NCI-H2196 (cell line): ENCODE results near the gene ELK1.

Source experiments
- DNase-seq: peaks from one replicate; lab custom pipeline; 2025; ENCODE audit not compliant: unreplicated experiment; lab: John Stamatoyannopoulos, UW

ELK1 gene

GRCh38 chrX:47645530-47645929 is 4.8 kb downstream of the ELK1 start:
- DNase-seq, result no peak

DNA sequence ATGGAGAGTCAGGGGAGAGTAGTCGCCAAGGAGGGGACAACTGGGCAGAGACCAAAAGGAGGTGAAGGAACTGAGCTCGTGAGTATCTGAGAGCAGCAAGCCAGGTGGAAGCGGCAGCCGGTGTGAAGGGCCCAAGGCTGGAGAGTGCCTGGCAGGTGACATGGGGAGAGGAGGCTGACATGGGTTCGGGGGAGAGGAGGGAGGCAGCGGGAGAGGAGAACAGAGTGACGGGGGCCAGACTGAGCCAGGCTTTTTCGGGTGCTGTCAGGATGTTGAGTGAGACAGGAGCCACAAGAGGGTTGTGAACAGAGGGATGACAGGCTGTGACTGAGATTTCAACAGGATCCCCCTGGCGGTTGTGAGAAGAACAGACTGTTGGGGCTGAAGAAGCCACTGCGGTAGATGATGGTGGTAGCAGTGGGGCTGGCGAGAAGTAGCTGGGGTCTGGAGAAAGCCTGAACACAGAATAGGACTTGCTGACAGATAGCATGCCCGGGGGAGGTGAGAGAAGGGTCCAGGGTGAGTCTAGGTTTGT is 5.7 kb downstream of the ELK1 start:
- DNase-seq, result no peak

- peak; percentile 2 for DNase-seq
These were observed 6.4 kb downstream of the ELK1 start for GRCh38 chrX:47643926-47644325.

GRCh38 chrX:47638816-47639215 is 11.5 kb downstream of the ELK1 start:
- no peak for DNase-seq

GRCh38 chrX:47637546-47638195 is 12.7 kb downstream of the ELK1 start:
- no peak for DNase-seq

- DNase-seq, result no peak
These were observed 15.3 kb downstream of the ELK1 start for GRCh38 chrX:47634871-47635575.

- no peak for DNase-seq
These were observed 16.4 kb downstream of the ELK1 start for GRCh38 chrX:47633689-47634590.

GRCh38 chrX:47632666-47633065 is 17.7 kb downstream of the ELK1 start:
- no peak for DNase-seq

DNA sequence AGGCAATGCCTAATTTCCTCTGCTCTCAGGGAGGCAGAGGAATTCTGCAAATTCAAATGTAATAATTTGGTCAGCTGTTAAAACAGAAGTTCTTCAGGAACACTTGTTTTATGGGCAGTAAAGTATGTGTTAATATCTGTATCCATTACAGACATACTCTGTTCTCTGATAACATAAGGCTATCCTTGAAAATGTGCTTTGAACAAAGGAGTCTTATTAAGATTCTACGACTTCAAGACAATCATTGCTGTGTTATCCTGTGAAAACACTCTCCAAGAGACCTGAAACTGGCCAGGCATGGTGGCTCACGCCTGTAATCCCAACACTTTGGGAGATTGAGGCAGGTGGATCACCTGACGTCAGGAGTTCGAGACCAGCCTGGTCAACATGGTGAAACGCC is 18.7 kb downstream of the ELK1 start:
- DNase-seq, result no peak

- no peak for DNase-seq
These were observed 20.8 kb downstream of the ELK1 start, which contains the start of gene CFP for GRCh38 chrX:47629419-47630200. CFP (minus strand) TSS chrX:47629930; CDS start chrX:47629844, 86 bp downstream.

DNA sequence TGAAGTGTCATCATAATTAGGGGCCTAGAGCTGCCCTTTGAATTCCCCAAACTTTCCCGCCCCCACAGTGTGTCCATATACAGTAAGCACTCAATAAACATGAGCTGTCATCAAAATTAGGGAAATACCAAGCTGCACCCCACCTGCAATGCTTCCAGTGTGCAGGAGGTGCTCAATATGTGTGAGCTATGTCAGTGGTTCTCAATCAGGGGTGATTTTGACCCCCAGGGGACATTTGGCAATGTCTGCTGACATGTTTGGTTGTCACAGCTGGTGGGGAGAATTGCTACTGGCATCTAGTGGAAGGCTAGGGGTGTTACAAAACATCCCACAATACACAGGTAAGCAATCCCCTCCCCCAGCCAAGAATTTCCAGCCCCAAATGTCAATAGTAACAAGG is 21.4 kb downstream of the ELK1 start:
- no peak for DNase-seq

DNA sequence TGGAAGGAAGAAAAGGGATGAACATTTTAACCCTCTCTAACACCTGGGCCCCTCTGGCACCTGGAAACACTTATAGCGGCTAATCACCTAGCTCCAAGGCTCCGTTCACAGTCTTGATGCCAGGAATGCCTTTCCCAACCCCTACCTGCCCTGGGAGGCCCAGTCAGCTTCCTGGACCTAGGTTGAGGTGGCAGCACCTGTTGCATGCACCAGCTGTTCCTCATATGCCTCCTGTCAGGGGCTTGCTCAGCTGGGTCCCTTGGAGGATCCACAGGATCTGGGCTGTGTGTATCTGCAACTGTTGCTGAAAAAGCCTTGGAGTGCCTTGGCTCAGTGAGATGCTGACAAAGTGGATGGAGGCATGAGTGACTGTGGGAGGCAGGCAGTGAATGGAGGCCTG is 25.0 kb downstream of the ELK1 start:
- DNase-seq, result no peak

- peak; percentile 76 for DNase-seq
These were observed 26.8 kb downstream of the ELK1 start for GRCh38 chrX:47623540-47624027.

DNA sequence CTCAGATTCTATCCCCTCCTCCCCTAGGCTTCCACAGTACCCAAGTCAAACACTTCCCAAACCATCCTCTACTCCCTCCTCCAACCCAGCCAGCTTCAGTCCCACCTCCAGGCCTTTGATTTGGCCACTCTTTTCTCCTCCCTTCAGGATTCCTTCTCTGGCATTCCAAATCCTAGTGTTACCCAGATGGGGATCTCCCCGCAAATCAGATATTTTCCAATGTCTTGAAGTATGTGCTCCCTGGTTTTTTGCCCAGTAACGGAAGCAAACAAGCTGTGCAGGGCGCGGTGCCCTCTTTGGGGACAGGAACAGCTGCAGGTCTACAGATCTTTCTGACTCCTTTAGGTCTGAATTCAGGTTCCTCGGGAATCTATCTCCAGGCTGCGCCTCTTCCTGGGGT is 28.5 kb downstream of the ELK1 start:
- no peak for DNase-seq

GRCh38 chrX:47620303-47620685 is 30.1 kb downstream of the ELK1 start:
- DNase-seq, result no peak

- DNase-seq, result peak; percentile 79
These were observed 30.7 kb downstream of the ELK1 start, which contains the start of gene SYN1 for GRCh38 chrX:47619486-47620302. SYN1 (minus strand) TSS chrX:47619857; CDS start chrX:47619728, 129 bp downstream.

DNA sequence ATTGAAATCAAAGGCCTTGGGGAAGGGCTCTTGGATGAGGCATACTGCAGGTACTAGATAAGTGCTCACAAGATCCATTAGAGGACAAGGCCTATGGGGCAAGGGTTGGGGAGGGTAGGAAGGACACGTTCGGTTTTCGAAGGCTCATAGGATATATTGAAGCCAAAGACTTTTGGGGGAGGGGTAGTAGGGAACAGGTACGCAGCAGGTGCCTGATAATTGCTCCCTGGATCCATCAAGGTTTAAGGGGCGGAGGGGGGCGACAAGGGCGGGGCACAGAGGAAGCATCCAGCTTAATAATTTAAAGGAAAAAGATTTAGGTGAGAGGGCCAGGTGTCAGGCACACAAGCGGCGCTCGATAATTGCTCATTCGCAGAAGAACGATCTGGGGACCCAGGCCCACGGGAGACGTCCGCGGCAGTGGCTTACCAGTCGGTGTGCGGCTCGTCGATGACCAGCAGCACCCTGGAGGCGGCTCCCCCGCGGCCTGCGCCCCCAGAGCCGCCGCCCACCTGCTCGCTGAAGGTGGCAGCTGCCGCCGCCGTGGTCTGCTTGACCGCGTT is 31.4 kb downstream of the ELK1 start:
- DNase-seq, result no peak

- no peak for DNase-seq
These were observed 35.7 kb downstream of the ELK1 start for GRCh38 chrX:47614618-47615017.

- no peak for DNase-seq
These were observed 37.3 kb downstream of the ELK1 start for GRCh38 chrX:47613082-47613481.
